Activated T-helper 2 cell treated with anti-CD3 and anti-CD28 coated beads, Interferon-gamma antibody, Interleukin-2, Interleukin-4, amounts not matched to agents 10 μg/mL and 5 μg/mL and 100 μg/mL, durations not matched to agents 14 hours and 24 hours and 36 hours (primary cell): Measurements from ENCODE around the gene CDH13. TPM values are rescaled to one million over a fixed set of nuclear protein-coding genes. Genes with fewer than 3 reads are reported as not detected.

Experiments
- DNase-seq: peaks from one replicate; pipeline ENCODE4 v3.0.0; 2021; ENCODE audit warnings: low spot score
- H3K27ac Mint-ChIP-seq: one replicate; pipeline ENCODE4 v1.8.0; 2021; ENCODE audit warnings: mixed read lengths
- H3K27me3 Mint-ChIP-seq: one replicate; pipeline ENCODE4 v1.8.0; 2021; ENCODE audit warnings: low read depth, mixed read lengths
- H3K36me3 Mint-ChIP-seq: one replicate; pipeline ENCODE4 v1.8.0; 2021; ENCODE audit warnings: low read depth, mixed read lengths
- H3K4me1 Mint-ChIP-seq: one replicate; pipeline ENCODE4 v1.8.0; 2021; ENCODE audit warnings: low read depth, mixed read lengths
- H3K4me3 Mint-ChIP-seq: one replicate; pipeline ENCODE4 v1.8.0; 2021; ENCODE audit warnings: low read depth, mild to moderate bottlenecking, moderate library complexity, mixed read lengths
- H3K9me3 Mint-ChIP-seq: one replicate; pipeline ENCODE4 v1.8.0; 2021; ENCODE audit warnings: mixed read lengths
- intact Hi-C: fragments of 100-400 bp; cut with micrococcal nuclease; formaldehyde crosslinking; loops from one replicate; pipeline ENCODE4 v1.15.1; 2023
- total RNA-seq: library from RNA; stranded (reverse); gene quantifications from 2 replicates; pipeline ENCODE4 v1.2.3, GENCODE V29; 2022

The CDH13 gene
- total RNA-seq, 1 donor from 2014 or later = not detected

DNA sequence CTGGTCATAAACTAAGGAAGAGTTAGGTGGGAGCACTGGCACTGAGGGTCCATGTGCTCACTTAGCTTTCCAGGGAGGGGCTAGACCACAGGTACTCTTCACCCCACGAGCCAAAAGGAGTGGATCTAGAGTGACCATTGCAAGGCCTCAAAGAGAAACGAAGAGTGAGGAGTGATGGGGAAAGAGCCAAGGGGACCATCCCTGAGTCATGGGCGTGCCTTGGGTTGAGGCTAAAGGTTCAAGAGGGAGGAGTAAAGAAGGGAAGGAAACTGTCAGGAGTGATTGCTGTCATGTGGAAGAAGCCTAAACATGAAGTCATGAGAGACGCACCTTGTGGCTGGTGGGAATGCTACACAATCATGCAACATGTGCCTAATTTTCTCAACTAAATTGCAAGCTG is 141.0 kb downstream of the CDH13 start:
- Mint-ChIP-seq H3K4me3 (no peak overlapping the region), H3K27ac (no peak overlapping the region), H3K4me1 (no peaks in the 10 kb centered on the region), H3K27me3 (peaks cover 15% of the 10 kb centered on the region), H3K9me3 (no peaks in the 10 kb centered on the region), H3K36me3 (no peaks in the 10 kb centered on the region)
- no peak for DNase-seq
- intact Hi-C loops = no loop called here

DNA sequence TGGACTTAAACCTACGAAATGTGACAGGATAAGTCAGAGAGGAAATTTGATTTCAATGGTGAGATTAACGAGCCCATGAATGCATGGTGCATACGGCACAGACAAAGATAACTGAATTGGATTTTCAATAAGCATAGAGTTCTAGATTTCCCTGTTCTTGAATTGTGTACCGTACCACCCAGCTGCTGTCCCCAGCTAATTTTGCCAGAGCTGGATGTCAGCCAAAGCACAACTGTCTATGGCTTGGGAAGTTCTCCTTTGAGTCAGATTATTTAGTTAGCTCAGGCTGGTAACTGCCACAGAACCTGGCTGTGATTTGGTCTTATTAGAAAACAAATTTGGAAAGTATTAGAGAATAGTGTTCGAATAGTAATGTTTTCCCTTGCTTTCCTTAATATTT is 143.1 kb downstream of the CDH13 start:
- no peaks in the 10 kb centered on the region for H3K9me3 Mint-ChIP-seq
- no peaks in the 10 kb centered on the region for H3K36me3 Mint-ChIP-seq
- no peak overlapping the region for H3K4me3 Mint-ChIP-seq
- H3K27ac Mint-ChIP-seq = no peak overlapping the region
- no peak for DNase-seq
- intact Hi-C loops = no loop called here
- H3K27me3 Mint-ChIP-seq = peaks cover 7% of the 10 kb centered on the region
- no peaks in the 10 kb centered on the region for H3K4me1 Mint-ChIP-seq

DNA sequence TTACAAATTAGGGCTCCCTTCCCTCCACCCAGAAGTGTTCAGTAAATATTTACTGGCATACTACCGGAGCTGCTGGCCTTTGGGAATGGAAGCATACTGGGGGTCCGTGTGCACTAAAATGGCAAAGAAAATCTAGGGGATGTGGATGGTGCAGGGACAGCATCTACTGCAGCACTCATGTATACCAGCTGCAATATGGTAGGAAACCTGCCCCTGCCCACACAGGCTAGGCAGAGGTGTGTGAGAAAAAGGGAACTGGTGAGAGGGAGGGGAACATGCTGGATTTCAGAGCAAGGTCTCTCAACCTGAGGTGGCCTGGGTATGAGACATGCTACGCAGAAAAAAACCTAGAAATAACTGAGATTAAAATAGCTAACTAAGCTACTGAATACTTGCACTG is 145.4 kb downstream of the CDH13 start:
- Mint-ChIP-seq H3K9me3 (no peaks in the 10 kb centered on the region), H3K36me3 (no peaks in the 10 kb centered on the region), H3K4me1 (peaks cover 1% of the 10 kb centered on the region), H3K27me3 (no peaks in the 10 kb centered on the region), H3K4me3 (no peak overlapping the region), H3K27ac (no peak overlapping the region)
- no peak for DNase-seq
- intact Hi-C loops = no loop called here

DNA sequence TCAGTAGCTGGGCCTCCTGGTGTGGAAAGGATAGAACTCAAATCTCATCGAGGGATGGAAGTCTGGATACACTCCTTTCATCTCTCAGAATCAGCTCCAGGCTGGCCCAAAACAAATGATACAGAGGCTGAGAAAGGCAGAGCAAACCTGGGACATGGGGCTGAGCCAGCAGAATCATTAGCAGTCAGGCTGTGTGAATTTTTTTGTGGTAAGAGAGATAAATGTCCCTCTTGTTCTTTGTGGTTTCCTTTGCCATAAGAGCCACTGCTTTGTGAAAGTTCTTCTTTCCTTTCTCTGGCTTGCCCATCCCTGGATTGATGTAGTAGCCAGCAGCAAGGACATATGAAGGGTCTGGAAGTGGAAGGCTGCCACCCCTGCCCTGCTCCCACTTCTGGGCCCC is 146.2 kb downstream of the CDH13 start:
- Mint-ChIP-seq H3K27me3 (no peaks in the 10 kb centered on the region), H3K9me3 (no peaks in the 10 kb centered on the region), H3K4me1 (peaks cover 1% of the 10 kb centered on the region), H3K27ac (no peak overlapping the region), H3K4me3 (no peak overlapping the region), H3K36me3 (no peaks in the 10 kb centered on the region)
- intact Hi-C loops = no loop called here
- DNase-seq = no peak

DNA sequence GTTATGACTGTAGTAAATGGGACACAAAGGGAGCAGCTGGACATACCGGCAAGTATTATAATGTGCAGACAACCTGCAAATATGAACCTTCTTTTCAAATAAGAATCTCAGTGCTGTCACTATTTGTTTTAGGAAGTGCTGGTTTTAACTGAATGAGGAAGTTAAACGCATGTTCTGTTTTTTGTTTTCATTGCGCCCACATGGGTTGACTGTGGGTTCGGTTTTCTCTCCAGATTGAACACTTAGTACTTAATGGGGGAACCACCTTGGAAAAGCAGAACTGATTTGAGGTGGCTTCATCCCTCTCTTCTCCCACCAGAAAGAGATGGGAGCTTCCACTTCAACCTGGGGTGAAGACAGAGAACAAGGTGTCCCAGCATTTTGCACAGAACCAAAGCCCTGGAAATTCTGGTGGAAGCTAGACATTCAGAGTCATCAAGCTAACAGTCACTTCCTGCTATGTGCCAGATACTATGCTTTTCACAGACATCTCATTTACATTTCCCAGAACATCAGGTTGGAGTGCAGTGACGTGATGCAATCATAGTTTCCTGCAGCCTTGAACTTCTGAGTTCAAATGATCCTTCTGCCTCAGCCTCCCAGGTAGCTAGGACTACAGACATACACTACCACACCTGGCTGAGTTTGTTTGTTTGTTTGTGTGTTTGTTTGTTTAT is 149.8 kb downstream of the CDH13 start:
- intact Hi-C loops = no loop called here
- peaks cover 5% of the 10 kb centered on the region for H3K27me3 Mint-ChIP-seq

DNA sequence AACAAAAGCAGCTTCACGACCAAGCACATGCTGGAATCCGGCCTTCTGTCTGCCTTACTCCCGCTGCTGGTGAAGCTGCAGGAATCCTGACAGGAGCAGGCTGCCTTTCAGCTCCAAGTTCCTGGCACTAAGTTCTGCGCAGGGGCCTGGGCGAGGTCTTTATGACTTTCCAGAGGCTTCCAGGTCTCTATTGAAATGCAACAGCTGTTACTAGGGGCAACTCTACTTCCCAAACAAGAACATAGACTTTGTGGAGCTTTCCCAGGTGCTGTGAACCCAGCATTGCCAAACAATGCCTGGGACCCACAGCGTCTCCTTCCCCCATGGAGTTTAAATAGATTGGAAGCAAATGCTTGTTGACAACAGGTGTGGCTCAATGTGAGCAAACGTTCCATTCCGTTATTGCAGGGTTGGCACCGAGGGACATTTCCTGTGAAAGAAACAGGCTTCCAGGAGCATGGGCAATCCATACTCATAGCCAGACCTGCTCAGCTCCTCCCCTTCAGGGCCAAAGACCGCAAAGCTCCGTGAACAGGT is 156.0 kb downstream of the CDH13 start:
- Mint-ChIP-seq H3K4me3 (no peak overlapping the region), H3K4me1 (no peaks in the 10 kb centered on the region), H3K27ac (no peak overlapping the region), H3K9me3 (peaks cover 3% of the 10 kb centered on the region), H3K36me3 (no peaks in the 10 kb centered on the region), H3K27me3 (peaks cover 5% of the 10 kb centered on the region)
- no peak for DNase-seq
- intact Hi-C loops = no loop called here

More for the DNA sequence above, 149.8 kb downstream of the CDH13 start:
- DNase-seq = no peak
- no peak overlapping the region for H3K27ac Mint-ChIP-seq
- H3K4me1 Mint-ChIP-seq = peaks cover 1% of the 10 kb centered on the region
- no peaks in the 10 kb centered on the region for H3K9me3 Mint-ChIP-seq
- no peaks in the 10 kb centered on the region for H3K36me3 Mint-ChIP-seq
- no peak overlapping the region for H3K4me3 Mint-ChIP-seq

DNA sequence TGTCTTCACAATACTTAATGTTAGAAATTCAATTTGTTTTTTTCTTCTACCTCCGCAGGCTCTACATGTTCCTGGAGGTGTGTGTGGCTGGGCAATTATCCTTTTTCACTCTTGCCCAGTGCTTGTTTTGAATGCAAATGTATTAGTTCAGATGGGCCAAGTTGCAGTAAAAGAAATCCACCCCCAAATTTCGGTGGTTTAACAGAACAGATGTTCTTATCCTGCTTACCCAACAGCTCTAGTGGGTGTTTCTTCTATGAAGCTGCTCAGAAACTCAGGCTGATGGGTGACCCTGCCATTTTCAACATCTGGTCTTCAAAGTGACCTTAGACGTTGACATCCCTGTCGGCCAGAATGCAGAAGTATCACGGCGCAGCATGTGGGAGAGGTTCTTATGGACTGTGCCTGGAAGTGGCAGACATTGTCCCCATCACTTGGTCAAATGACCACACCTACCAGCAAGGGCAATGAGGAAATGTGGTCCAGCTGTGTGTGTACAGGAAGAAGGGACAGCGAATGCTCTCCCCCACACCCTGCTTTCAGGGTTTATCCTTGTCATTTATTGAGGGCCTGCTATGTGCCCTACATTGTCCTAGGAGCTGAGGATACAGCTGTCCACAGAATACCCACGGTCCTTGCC is 157.3 kb downstream of the CDH13 start:
- H3K9me3 Mint-ChIP-seq = peaks cover 3% of the 10 kb centered on the region
- H3K36me3 Mint-ChIP-seq = no peaks in the 10 kb centered on the region
- peaks cover 2% of the 10 kb centered on the region for H3K27me3 Mint-ChIP-seq

DNA sequence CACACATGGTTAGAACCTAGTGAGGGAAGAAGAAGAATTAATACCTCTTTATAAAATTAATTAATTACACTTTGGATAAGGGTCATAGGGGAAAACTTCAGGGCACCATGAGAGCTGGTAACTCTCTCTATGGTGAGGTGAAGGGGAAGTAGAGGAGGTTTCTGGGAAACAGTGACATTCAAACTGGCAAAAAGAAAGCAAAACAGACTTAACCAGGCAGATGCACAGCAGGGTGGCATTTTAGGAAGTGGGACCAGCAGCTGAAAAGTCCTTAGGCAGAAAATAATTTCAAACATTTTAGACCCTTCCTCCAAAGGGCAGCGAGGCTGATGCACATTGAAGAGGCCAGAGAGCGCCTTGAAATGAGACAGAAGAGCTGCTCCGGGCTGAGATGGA is 157.8 kb downstream of the CDH13 start:
- no peak overlapping the region for H3K4me3 Mint-ChIP-seq
- intact Hi-C loops = no loop called here
- H3K9me3 Mint-ChIP-seq = peaks cover 3% of the 10 kb centered on the region
- DNase-seq = no peak
- no peaks in the 10 kb centered on the region for H3K27me3 Mint-ChIP-seq
- H3K4me1 Mint-ChIP-seq = no peaks in the 10 kb centered on the region
- no peaks in the 10 kb centered on the region for H3K36me3 Mint-ChIP-seq
- H3K27ac Mint-ChIP-seq = no peak overlapping the region

More for the DNA sequence above, 157.3 kb downstream of the CDH13 start:
- intact Hi-C loops = no loop called here
- no peak overlapping the region for H3K4me3 Mint-ChIP-seq
- no peak for DNase-seq
- no peaks in the 10 kb centered on the region for H3K4me1 Mint-ChIP-seq
- no peak overlapping the region for H3K27ac Mint-ChIP-seq

DNA sequence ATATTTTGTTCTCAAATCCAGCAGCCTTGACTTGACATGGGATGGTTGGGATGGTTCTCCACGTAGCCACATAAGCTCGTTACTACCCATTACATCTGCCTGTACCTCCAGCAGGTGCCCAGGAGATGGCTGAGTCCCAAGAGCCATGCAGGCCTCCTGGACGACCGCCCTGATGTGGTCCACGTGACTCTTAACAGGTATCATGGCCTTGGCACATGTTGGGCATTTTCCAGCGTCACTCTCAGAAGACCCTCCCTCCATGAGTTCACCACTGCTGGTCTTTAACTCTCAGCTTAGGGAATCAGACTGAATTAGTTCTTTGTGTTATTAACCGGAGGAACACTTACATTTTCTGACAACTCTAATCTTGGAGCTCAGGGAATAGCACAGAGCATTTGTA is 161.5 kb downstream of the CDH13 start:
- no peaks in the 10 kb centered on the region for H3K4me1 Mint-ChIP-seq
- no peak overlapping the region for H3K4me3 Mint-ChIP-seq
- DNase-seq = no peak
- no peaks in the 10 kb centered on the region for H3K36me3 Mint-ChIP-seq
- no peaks in the 10 kb centered on the region for H3K27me3 Mint-ChIP-seq
- H3K27ac Mint-ChIP-seq = no peak overlapping the region
- H3K9me3 Mint-ChIP-seq = peaks cover 3% of the 10 kb centered on the region
- intact Hi-C loops = no loop called here

DNA sequence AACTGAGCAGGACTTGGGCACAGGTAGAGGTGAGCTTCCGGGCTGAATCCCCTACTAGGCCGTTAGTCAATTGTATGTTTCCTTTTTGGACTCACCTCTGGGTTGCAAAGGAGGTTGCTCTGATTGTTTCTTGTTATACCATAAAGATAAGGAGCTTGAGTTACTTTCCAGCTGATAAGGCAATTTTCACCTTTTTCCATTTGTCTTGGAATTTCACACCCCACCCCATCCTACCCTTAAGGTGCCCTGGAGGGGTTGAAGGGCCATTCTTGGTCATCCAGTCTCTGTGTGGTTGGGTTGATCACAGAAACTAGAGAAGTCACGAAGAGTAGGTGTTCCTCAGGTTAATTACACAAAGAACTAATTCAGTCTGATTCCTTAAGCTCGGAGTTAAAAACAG is 162.2 kb downstream of the CDH13 start:
- intact Hi-C loops = no loop called here
- Mint-ChIP-seq H3K36me3 (no peaks in the 10 kb centered on the region), H3K27me3 (no peaks in the 10 kb centered on the region), H3K4me3 (no peak overlapping the region), H3K9me3 (peaks cover 3% of the 10 kb centered on the region), H3K4me1 (no peaks in the 10 kb centered on the region), H3K27ac (no peak overlapping the region)
- DNase-seq = no peak

DNA sequence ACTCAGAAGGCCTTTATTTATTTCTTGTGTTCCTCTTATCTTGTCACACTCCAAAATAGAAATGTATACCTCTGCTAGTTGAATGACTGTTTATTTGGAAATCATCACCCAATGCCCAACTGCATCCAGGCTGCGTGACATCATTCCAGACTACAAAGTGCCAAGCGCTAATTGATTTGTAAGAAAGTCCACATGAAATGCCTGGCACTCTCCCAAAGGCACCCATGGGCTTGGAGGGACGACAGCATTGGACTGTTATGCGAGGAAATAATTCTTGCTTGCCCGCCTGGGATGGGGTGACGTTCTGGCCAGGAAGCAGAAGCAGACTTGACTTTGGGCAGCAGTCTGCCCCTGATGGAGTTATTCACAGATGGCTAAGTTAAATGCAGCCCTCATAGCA is 165.9 kb downstream of the CDH13 start:
- Mint-ChIP-seq H3K9me3 (no peaks in the 10 kb centered on the region), H3K27me3 (no peaks in the 10 kb centered on the region), H3K36me3 (no peaks in the 10 kb centered on the region), H3K27ac (no peak overlapping the region), H3K4me3 (no peak overlapping the region), H3K4me1 (no peaks in the 10 kb centered on the region)
- intact Hi-C loops = no loop called here
- no peak for DNase-seq

DNA sequence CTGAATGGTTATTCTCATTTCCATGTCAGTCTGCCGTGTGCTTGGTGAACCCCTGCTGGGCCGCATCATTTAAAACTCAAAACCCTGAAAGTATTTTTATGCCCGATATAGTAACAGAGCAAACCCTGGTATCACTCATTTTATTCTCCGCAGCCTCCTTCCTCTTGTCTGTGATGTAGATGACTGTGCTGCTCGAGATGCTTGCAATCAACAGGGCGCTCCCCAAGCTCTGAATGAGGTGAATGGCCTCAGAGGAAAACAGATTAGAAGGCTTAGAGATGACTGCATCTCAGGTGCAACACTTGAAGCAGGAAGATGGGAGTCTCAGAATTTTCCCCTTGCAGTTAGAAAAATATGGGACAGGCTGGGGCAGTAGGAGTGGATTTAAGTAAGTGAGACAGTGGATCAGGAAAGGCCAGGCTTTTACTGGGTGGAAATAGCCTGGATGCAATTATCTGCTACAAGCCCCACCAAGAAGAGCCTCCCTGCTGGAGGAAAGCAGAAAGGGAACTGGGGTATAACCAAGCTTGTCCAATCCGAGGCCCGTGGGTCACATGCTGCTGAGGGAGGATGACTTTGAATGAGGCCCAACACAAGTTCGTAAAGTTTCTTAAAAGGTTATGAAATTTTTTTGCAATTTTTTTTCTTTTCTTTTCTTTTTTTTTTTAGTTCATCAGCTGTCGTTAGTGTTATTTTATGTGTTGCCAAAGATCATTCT is 166.9 kb downstream of the CDH13 start:
- H3K27ac Mint-ChIP-seq = no peak overlapping the region
- H3K4me1 Mint-ChIP-seq = no peaks in the 10 kb centered on the region
- no peak overlapping the region for H3K4me3 Mint-ChIP-seq
- no peaks in the 10 kb centered on the region for H3K27me3 Mint-ChIP-seq
- no peak for DNase-seq
- intact Hi-C loops = no loop called here
- H3K9me3 Mint-ChIP-seq = no peaks in the 10 kb centered on the region
- no peaks in the 10 kb centered on the region for H3K36me3 Mint-ChIP-seq

DNA sequence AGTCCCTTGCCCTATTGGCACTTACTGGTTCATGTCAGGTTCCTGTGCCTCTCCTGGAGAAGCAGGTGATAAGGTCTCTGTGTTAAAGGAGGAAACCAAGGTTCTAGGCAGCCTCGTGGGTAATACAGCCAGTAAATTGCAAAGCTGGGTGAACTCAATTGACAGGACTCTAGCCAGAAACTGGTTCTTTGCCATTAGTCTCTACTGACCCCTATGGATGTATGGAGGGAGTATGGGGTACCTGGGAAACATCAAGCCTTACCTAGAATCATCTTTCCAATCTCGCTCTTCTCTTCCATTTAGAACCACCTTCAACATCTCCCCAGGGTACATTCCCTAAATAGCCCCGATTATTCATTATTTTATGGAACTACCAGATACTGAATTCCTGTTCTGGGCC is 169.3 kb downstream of the CDH13 start:
- H3K4me1 Mint-ChIP-seq = peaks cover 2% of the 10 kb centered on the region
- H3K27me3 Mint-ChIP-seq = no peaks in the 10 kb centered on the region
- H3K4me3 Mint-ChIP-seq = no peak overlapping the region
- no peak overlapping the region for H3K27ac Mint-ChIP-seq
- intact Hi-C loops = no loop called here
- no peak for DNase-seq
- no peaks in the 10 kb centered on the region for H3K36me3 Mint-ChIP-seq
- H3K9me3 Mint-ChIP-seq = no peaks in the 10 kb centered on the region
